Neural progenitor cell (in vitro differentiated cells): Measurements from ENCODE around the gene PC. TPM values are rescaled to one million over a fixed set of nuclear protein-coding genes. Genes with fewer than 3 reads are reported as not detected.
A peak's percentile ranks its signal among the peaks of the same experiment; 100 is the strongest.

Experiments
- DNase-seq: peaks from one replicate; pipeline ENCODE4 v3.0.0-alpha.2; 2016; ENCODE audit warnings: low spot score
- H2AFZ ChIP-seq: fragments of 200-600 bp; sonication (generic); replicated peaks from 2 replicates; pipeline ENCODE4 v1.6.1; 2016; ENCODE audit warnings: antibody characterized with exemption
- H3F3A ChIP-seq: fragments of 200-600 bp; sonication (generic); 2 replicates; pipeline ENCODE4 v1.6.1; 2016; ENCODE audit warnings: antibody characterized with exemption, low read depth
- H3K27ac ChIP-seq: fragments of 200-600 bp; sonication (generic); 2 replicates; pipeline ENCODE4 v1.5.1; 2016; ENCODE audit warnings: mild to moderate bottlenecking
- H3K27me3 ChIP-seq: fragments of 200-600 bp; sonication (generic); 2 replicates; pipeline ENCODE4 v1.6.1; 2016; ENCODE audit warnings: mild to moderate bottlenecking, moderate library complexity
- H3K36me3 ChIP-seq: fragments of 200-600 bp; sonication (generic); 2 replicates; pipeline ENCODE4 v1.5.1; 2016
- H3K4me1 ChIP-seq: fragments of 200-600 bp; sonication (generic); 2 replicates; pipeline ENCODE4 v1.6.1; 2016; ENCODE audit warnings: mixed run types
- H3K4me2 ChIP-seq: fragments of 200-600 bp; sonication (generic); 2 replicates; pipeline ENCODE4 v1.6.1; 2016
- H3K4me3 ChIP-seq: fragments of 200-600 bp; sonication (generic); 2 replicates; pipeline ENCODE4 v1.5.1; 2016
- H3K79me2 ChIP-seq: fragments of 200-600 bp; sonication (generic); 2 replicates; pipeline ENCODE4 v1.6.1; 2016; ENCODE audit warnings: low read depth
- H3K9ac ChIP-seq: fragments of 200-600 bp; sonication (generic); 2 replicates; pipeline ENCODE4 v1.6.1; 2016
- H3K9me3 ChIP-seq: fragments of 200-600 bp; sonication (generic); 2 replicates; pipeline ENCODE4 v1.5.1; 2016; ENCODE audit warnings: low read depth
- H4K20me1 ChIP-seq: fragments of 200-600 bp; sonication (generic); 2 replicates; pipeline ENCODE4 v1.6.1; 2016; ENCODE audit warnings: low read depth
- H3K27ac Mint-ChIP-seq: 3 replicates; pipeline ENCODE4 v1.8.0; 2021; ENCODE audit warnings: mixed read lengths
- H3K27me3 Mint-ChIP-seq: 2 replicates; pipeline ENCODE4 v1.8.0; 2022; ENCODE audit warnings: low read depth, mild to moderate bottlenecking, inconsistent platforms, moderate library complexity, mixed read lengths; ENCODE audit not compliant: insufficient read depth
- H3K36me3 Mint-ChIP-seq: 3 replicates; pipeline ENCODE4 v1.8.0; 2021; ENCODE audit warnings: mixed read lengths
- H3K4me1 Mint-ChIP-seq: 3 replicates; pipeline ENCODE4 v1.8.0; 2021; ENCODE audit warnings: mixed read lengths
- H3K4me3 Mint-ChIP-seq: 3 replicates; pipeline ENCODE4 v1.8.0; 2021; ENCODE audit warnings: mild to moderate bottlenecking, moderate library complexity, mixed read lengths
- H3K9me3 Mint-ChIP-seq: 3 replicates; pipeline ENCODE4 v1.8.0; 2020; ENCODE audit warnings: mixed read lengths
- CTCF ChIP-seq: fragments of 200-600 bp; sonication (generic); IDR thresholded peaks from 2 replicates; pipeline ENCODE4 v1.5.1; 2017; ENCODE audit warnings: antibody characterized with exemption, mild to moderate bottlenecking
- EZH2 ChIP-seq: fragments of 200-600 bp; sonication (generic); IDR thresholded peaks from 2 replicates; pipeline ENCODE4 v1.6.1; 2017; ENCODE audit warnings: antibody characterized with exemption, mild to moderate bottlenecking, moderate library complexity
- EZH2phosphoT487 ChIP-seq: fragments of 200-600 bp; sonication (generic); IDR thresholded peaks from 2 replicates; pipeline ENCODE4 v1.6.1; 2017; ENCODE audit warnings: antibody characterized with exemption
- total RNA-seq: library from RNA; depleted of rRNA; stranded (reverse); fragments of >200 nt; gene quantifications from 2 replicates; pipeline ENCODE4 v1.2.3, GENCODE V29; 2015; ENCODE audit warnings: low replicate concordance

Gene PC
- total RNA-seq, 1 donor from 2014 or later: 11.4 TPM

GRCh38 chr11:66875378-66875777 is 82.8 kb downstream of the PC start:
- H3K27me3 ChIP-seq: no peaks in the 10 kb centered on the region

GRCh38 chr11:66874232-66874631 is 84.0 kb downstream of the PC start:
- H3F3A ChIP-seq: no peaks in the 10 kb centered on the region
- H3K4me3 ChIP-seq: no peak overlapping the region
- DNase-seq: no peak
- no peaks in the 10 kb centered on the region for H3K79me2 ChIP-seq
- no peak overlapping the region for H3K27ac Mint-ChIP-seq
- H3K9me3 ChIP-seq: no peaks in the 10 kb centered on the region
- no peak overlapping the region for H3K4me3 Mint-ChIP-seq
- H3K9me3 Mint-ChIP-seq: no peaks in the 10 kb centered on the region
- H3K4me1 Mint-ChIP-seq: peaks cover 25% of the 10 kb centered on the region
- peaks cover 13% of the 10 kb centered on the region for H3K4me1 ChIP-seq
- no peaks in the 10 kb centered on the region for H4K20me1 ChIP-seq
- no peak for TF ChIP-seq EZH2phosphoT487
- no peak for TF ChIP-seq CTCF
- no peak for TF ChIP-seq EZH2
- H3K27me3 Mint-ChIP-seq: peaks cover 2% of the 10 kb centered on the region
- H2AFZ ChIP-seq: no peak overlapping the region
- H3K36me3 Mint-ChIP-seq: peaks cover 2% of the 10 kb centered on the region
- H3K27ac ChIP-seq: no peak overlapping the region
- H3K27me3 ChIP-seq: no peaks in the 10 kb centered on the region
- no peaks in the 10 kb centered on the region for H3K36me3 ChIP-seq
- H3K9ac ChIP-seq: no peak overlapping the region
- no peak overlapping the region for H3K4me2 ChIP-seq

More at GRCh38 chr11:66875378-66875777, 82.8 kb downstream of the PC start:
- Mint-ChIP-seq H3K4me3 (peak overlapping the region; percentile 41), H3K9me3 (no peaks in the 10 kb centered on the region), H3K27me3 (no peaks in the 10 kb centered on the region), H3K36me3 (peaks cover 2% of the 10 kb centered on the region), H3K27ac (peak overlapping the region; percentile 40), H3K4me1 (peaks cover 34% of the 10 kb centered on the region)
- H3K4me2 ChIP-seq: no peak overlapping the region
- H2AFZ ChIP-seq: no peak overlapping the region
- H3K4me3 ChIP-seq: no peak overlapping the region
- no peak for DNase-seq
- H3K9me3 ChIP-seq: no peaks in the 10 kb centered on the region
- H3F3A ChIP-seq: no peaks in the 10 kb centered on the region
- H3K4me1 ChIP-seq: peaks cover 16% of the 10 kb centered on the region
- TF ChIP-seq CTCF: no peak
- no peak for TF ChIP-seq EZH2phosphoT487
- no peak for TF ChIP-seq EZH2
- no peak overlapping the region for H3K27ac ChIP-seq
- no peaks in the 10 kb centered on the region for H3K36me3 ChIP-seq
- H3K79me2 ChIP-seq: no peaks in the 10 kb centered on the region
- H3K9ac ChIP-seq: no peak overlapping the region
- no peaks in the 10 kb centered on the region for H4K20me1 ChIP-seq

GRCh38 chr11:66871521-66871901 is 86.7 kb downstream of the PC start:
- TF ChIP-seq EZH2: no peak
- Histone ChIP-seq H3K79me2 (no peaks in the 10 kb centered on the region), H3K36me3 (no peaks in the 10 kb centered on the region), H3K4me3 (no peak overlapping the region), H3K9ac (no peak overlapping the region), H2AFZ (no peak overlapping the region), H3F3A (no peaks in the 10 kb centered on the region), H4K20me1 (no peaks in the 10 kb centered on the region), H3K4me2 (no peak overlapping the region), H3K9me3 (no peaks in the 10 kb centered on the region), H3K27ac (no peak overlapping the region), H3K27me3 (no peaks in the 10 kb centered on the region), H3K4me1 (peaks cover 14% of the 10 kb centered on the region)
- H3K36me3 Mint-ChIP-seq: peaks cover 2% of the 10 kb centered on the region
- peaks cover 3% of the 10 kb centered on the region for H3K27me3 Mint-ChIP-seq
- no peak overlapping the region for H3K4me3 Mint-ChIP-seq
- DNase-seq: no peak
- no peaks in the 10 kb centered on the region for H3K9me3 Mint-ChIP-seq
- peak overlapping the region; percentile 83 for H3K27ac Mint-ChIP-seq
- peaks cover 25% of the 10 kb centered on the region for H3K4me1 Mint-ChIP-seq

- DNase-seq: no peak
- Histone ChIP-seq H3F3A (no peaks in the 10 kb centered on the region), H3K4me2 (no peak overlapping the region), H3K27ac (no peak overlapping the region), H2AFZ (no peak overlapping the region), H4K20me1 (no peaks in the 10 kb centered on the region), H3K4me3 (no peak overlapping the region), H3K4me1 (peaks cover 9% of the 10 kb centered on the region), H3K9ac (no peak overlapping the region), H3K36me3 (no peaks in the 10 kb centered on the region), H3K9me3 (no peaks in the 10 kb centered on the region), H3K27me3 (no peaks in the 10 kb centered on the region), H3K79me2 (no peaks in the 10 kb centered on the region)
- Mint-ChIP-seq H3K4me1 (peaks cover 20% of the 10 kb centered on the region), H3K27ac (no peak overlapping the region), H3K9me3 (no peaks in the 10 kb centered on the region), H3K4me3 (no peak overlapping the region), H3K27me3 (peaks cover 5% of the 10 kb centered on the region), H3K36me3 (peaks cover 2% of the 10 kb centered on the region)
- TF ChIP-seq EZH2: no peak
- no peak for TF ChIP-seq EZH2phosphoT487
- TF ChIP-seq CTCF: no peak
These were observed 87.3 kb downstream of the PC start for GRCh38 chr11:66870616-66871520.
